HepG2 (cell line): Measurements from ENCODE around the gene FGF23.

Experiments
- CBX1 ChIP-seq: IDR thresholded peaks from one replicate; pipeline ENCODE4 v1.6.1; 2016; ENCODE audit warnings: antibody characterized with exemption, low read depth
- KDM5B ChIP-seq: sonication (generic); formaldehyde crosslinking; IDR thresholded peaks from 2 replicates; pipeline ENCODE4 v1.4.0; 2020; ENCODE audit warnings: missing genetic modification reagents, mild to moderate bottlenecking, borderline replicate concordance
- MAFF ChIP-seq: IDR thresholded peaks from 2 replicates; pipeline ENCODE4 v1.6.1; 2011; ENCODE audit warnings: low read depth, low read length, improper control_type of control experiment
- POLR2AphosphoS5 ChIP-seq: IDR thresholded peaks from 2 replicates; pipeline ENCODE4 v1.6.1; 2012; ENCODE audit warnings: low read depth, low read length
- SALL2 ChIP-seq: sonication (generic); formaldehyde crosslinking; IDR thresholded peaks from 2 replicates; pipeline ENCODE4 v1.8.1; 2023; ENCODE audit warnings: mild to moderate bottlenecking, missing genetic modification reagents, inconsistent platforms
- TAF15 ChIP-seq: fragments of 200-400 bp; formaldehyde crosslinking; IDR thresholded peaks from one replicate; pipeline ENCODE4 v1.6.1; 2018; ENCODE audit warnings: mild to moderate bottlenecking, low read depth, low read length; ENCODE audit not compliant: poor library complexity, severe bottlenecking
- TCF7 ChIP-seq: sonication (generic); IDR thresholded peaks from 2 replicates; pipeline ENCODE4 v1.6.1; 2016; ENCODE audit warnings: antibody characterized with exemption, low read depth

DNA sequence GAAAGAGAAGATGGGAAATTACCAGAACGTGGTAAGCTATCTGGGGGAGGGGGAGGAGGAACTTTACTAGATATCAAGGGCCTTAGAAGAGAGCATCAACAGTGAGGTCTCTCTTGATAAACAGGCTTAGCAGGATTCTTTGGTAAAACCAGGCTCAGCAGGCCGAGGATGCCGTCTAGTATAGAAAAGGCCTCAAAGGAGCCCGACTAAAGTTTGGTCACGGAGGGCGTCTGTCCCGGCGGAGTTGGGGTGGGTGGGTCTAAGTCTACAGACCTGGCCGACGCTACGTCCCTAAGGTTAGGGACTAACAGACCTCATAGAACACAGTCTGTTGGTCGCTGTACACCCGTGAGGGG lies 59.0 kb downstream of the FGF23 start:
- TF ChIP-seq TCF7, result no peak
- no peak for TF ChIP-seq POLR2AphosphoS5
- no peak for TF ChIP-seq SALL2 (CRISPR knock-in tag)
- no peak for TF ChIP-seq MAFF
- TF ChIP-seq KDM5B (CRISPR knock-in tag), result no peak
- TF ChIP-seq TAF15, result no peak
- TF ChIP-seq CBX1, result no peak
